ENCODE data around the gene FAM162A. TPM values are rescaled to one million over a fixed set of nuclear protein-coding genes. Genes with fewer than 3 reads are reported as not detected.

Gene FAM162A
- total and polyA plus RNA-seq, 9 of the 15 experiments (the other 6 are each of a cell fraction or from before 2014, with no cell fraction given): 37.5 to 211 (median 101) TPM

DNA sequence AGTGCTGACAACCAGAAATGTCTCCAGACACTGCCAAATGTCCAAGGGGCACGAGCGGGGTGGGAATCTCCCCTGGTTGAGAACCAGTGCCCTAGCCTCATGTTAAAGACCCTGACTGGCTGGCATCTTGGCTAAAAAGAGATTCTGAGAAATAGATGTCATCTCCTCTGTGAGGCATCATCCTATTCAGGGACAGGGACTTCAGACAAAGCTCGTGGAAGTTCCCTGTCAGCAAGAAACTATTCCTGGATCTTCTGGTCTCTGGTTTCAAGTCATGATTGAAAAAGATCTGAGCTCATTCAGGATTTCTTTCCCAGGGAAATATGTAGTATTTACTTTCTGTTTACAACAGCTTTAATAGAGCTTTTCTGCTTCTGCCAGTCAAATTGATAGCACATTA lies 21.0 kb downstream of the FAM162A start:
- in situ Hi-C loops (cut with MboI): no loop called here
- BruUV-seq (replicated peaks): no TSS peak
- H3K4me2 ChIP-seq (ENCODE audit: insufficient read depth, low read length): no peak overlapping the region
- H3K27ac ChIP-seq (ENCODE audit: extremely low read depth, low read depth, low read length): no peak overlapping the region
- no peaks in the 10 kb centered on the region for H3K9me3 ChIP-seq (replicated peaks; ENCODE audit: control insufficient read depth, insufficient read depth, low read depth, low read length)
- peaks cover 3% of the 10 kb centered on the region; the same call in 2 of the 3 replicates for H3K79me2 ChIP-seq (ENCODE audit: control insufficient read depth, insufficient read depth, low read length)
- H3K4me1 ChIP-seq (replicated peaks in 1 of 2; ENCODE audit: control insufficient read depth in 2 of 2, insufficient read depth in 2 of 2, low read length in 2 of 2): no peaks in the 10 kb centered on the region; a peak in 2 of 5 replicates
- FAIRE-seq (no peak), ATAC-seq (no peak), DNase-seq (ENCODE audit: extremely low read depth in 1 of 4, low spot score in 3 of 4) (no peak)
- peaks cover 70% of the 10 kb centered on the region for H3K36me3 ChIP-seq (ENCODE audit: control insufficient read depth, insufficient read depth, low read length)
- no peak for TF ChIP-seq HCFC1 (IDR thresholded peaks at IDR 0.05; ENCODE audit: low read depth, low read length)
- no peak for TF ChIP-seq CBX5 (IDR thresholded peaks at IDR 0.05; ENCODE audit: borderline replicate concordance, low read depth)
- no peak for TF ChIP-seq C11orf30 (IDR thresholded peaks at IDR 0.05; ENCODE audit: low read depth)
- no peak for TF ChIP-seq PRMT5 (CRISPR knock-in tag; IDR thresholded peaks at IDR 0.05)
- no peak for TF ChIP-seq NFATC3 (IDR thresholded peaks at IDR 0.05)
- TF ChIP-seq TCFL5 (CRISPR knock-in tag; conservative IDR thresholded peaks at IDR 0.05): no peak
- no peak for TF ChIP-seq ARHGAP35 (IDR thresholded peaks at IDR 0.05; ENCODE audit: partially characterized antibody)
- no peak for TF ChIP-seq ZNF668 (CRISPR knock-in tag; IDR thresholded peaks at IDR 0.05)
- TF ChIP-seq ETV1 (tag; conservative IDR thresholded peaks at IDR 0.05; ENCODE audit: low read depth): no peak
- TF ChIP-seq, protein P1, sequence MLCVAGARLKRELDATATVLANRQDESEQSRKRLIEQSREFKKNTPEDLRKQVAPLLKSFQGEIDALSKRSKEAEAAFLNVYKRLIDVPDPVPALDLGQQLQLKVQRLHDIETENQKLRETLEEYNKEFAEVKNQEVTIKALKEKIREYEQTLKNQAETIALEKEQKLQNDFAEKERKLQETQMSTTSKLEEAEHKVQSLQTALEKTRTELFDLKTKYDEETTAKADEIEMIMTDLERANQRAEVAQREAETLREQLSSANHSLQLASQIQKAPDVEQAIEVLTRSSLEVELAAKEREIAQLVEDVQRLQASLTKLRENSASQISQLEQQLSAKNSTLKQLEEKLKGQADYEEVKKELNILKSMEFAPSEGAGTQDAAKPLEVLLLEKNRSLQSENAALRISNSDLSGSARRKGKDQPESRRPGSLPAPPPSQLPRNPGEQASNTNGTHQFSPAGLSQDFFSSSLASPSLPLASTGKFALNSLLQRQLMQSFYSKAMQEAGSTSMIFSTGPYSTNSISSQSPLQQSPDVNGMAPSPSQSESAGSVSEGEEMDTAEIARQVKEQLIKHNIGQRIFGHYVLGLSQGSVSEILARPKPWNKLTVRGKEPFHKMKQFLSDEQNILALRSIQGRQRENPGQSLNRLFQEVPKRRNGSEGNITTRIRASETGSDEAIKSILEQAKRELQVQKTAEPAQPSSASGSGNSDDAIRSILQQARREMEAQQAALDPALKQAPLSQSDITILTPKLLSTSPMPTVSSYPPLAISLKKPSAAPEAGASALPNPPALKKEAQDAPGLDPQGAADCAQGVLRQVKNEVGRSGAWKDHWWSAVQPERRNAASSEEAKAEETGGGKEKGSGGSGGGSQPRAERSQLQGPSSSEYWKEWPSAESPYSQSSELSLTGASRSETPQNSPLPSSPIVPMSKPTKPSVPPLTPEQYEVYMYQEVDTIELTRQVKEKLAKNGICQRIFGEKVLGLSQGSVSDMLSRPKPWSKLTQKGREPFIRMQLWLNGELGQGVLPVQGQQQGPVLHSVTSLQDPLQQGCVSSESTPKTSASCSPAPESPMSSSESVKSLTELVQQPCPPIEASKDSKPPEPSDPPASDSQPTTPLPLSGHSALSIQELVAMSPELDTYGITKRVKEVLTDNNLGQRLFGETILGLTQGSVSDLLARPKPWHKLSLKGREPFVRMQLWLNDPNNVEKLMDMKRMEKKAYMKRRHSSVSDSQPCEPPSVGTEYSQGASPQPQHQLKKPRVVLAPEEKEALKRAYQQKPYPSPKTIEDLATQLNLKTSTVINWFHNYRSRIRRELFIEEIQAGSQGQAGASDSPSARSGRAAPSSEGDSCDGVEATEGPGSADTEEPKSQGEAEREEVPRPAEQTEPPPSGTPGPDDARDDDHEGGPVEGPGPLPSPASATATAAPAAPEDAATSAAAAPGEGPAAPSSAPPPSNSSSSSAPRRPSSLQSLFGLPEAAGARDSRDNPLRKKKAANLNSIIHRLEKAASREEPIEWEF (CRISPR knock-in tag; IDR thresholded peaks at IDR 0.05): no peak
- TF ChIP-seq U2AF1 (optimal IDR thresholded peaks at IDR 0.05; ENCODE audit: low read depth, low read length): no peak
- no peak for TF ChIP-seq ELF1 (tag; IDR thresholded peaks at IDR 0.05)
- TF ChIP-seq ZNF780A (CRISPR knock-in tag; IDR thresholded peaks at IDR 0.05): no peak
- TF ChIP-seq, protein P2, sequence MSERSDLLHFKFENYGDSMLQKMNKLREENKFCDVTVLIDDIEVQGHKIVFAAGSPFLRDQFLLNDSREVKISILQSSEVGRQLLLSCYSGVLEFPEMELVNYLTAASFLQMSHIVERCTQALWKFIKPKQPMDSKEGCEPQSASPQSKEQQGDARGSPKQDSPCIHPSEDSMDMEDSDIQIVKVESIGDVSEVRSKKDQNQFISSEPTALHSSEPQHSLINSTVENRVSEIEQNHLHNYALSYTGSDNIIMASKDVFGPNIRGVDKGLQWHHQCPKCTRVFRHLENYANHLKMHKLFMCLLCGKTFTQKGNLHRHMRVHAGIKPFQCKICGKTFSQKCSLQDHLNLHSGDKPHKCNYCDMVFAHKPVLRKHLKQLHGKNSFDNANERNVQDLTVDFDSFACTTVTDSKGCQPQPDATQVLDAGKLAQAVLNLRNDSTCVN (CRISPR knock-in tag; IDR thresholded peaks at IDR 0.05): no peak
- WGBS (ENCODE audit: insufficient coverage, low coverage, missing lambda C conversion rate): 95% methylated on average over 3 of the region's 3 CpGs
- H3K9ac ChIP-seq (ENCODE audit: insufficient read depth in 1 of 2, low read depth in 2 of 2, low read length in 2 of 2): no peak overlapping the region
- H3K27me3 ChIP-seq (ENCODE audit: control insufficient read depth in 2 of 2, insufficient read depth in 2 of 2, low read length in 2 of 2): no peaks in the 10 kb centered on the region
- no peak overlapping the region for H3K4me3 ChIP-seq
- CTCF ChIA-PET (ENCODE audit: low intra/inter-chr PET ratio): no interaction called here
- POLR2A ChIA-PET: interaction anchor here (0.6 to 1.0 kb wide), 3 partner anchors 11 to 883 kb away, joined by 3 to 4 read pairs (median 3); partner anchors contain the start of gene WDR5B
- no peaks in the 10 kb centered on the region; the same call in 1 of the 2 replicates for H4K20me1 ChIP-seq (replicated peaks; ENCODE audit: control insufficient read depth, insufficient read depth, low read length)
- H3K9me1 ChIP-seq (ENCODE audit: control insufficient read depth, insufficient read depth, low read length): no peaks in the 10 kb centered on the region
- H2AFZ ChIP-seq (ENCODE audit: low read depth, low read length): no peak overlapping the region
- intact Hi-C loops (cut with micrococcal nuclease): no loop called here

All from K562 (cell line).